Parathyroid adenoma (tissue), 2 donors: ENCODE measurements around the gene CBX1.
"Not testable (repeated sequence)": the region's sequence is repeated elsewhere in the genome, so short reads cannot be mapped to it uniquely, and the experiment has no call there.

Source experiments
- H2AFZ ChIP-seq: fragments of 300-600 bp; sonication (generic); one replicate; pipeline ENCODE4 v1.7.0; 2017; ENCODE audit warnings: antibody characterized with exemption, mild to moderate bottlenecking
- H3K27ac ChIP-seq: fragments of 300-600 bp; sonication (generic); one replicate; pipeline ENCODE4 v1.7.0; 2017
- H3K27me3 ChIP-seq: fragments of 300-600 bp; sonication (generic); one replicate; pipeline ENCODE4 v1.7.0; 2017; ENCODE audit warnings: low read length; ENCODE audit not compliant: control insufficient read depth, insufficient read depth
- H3K36me3 ChIP-seq: fragments of 300-600 bp; sonication (generic); one replicate; pipeline ENCODE4 v1.7.0; 2017; ENCODE audit warnings: low read length; ENCODE audit not compliant: control insufficient read depth, insufficient read depth
- H3K4me1 ChIP-seq: fragments of 300-600 bp; sonication (generic); one replicate; pipeline ENCODE4 v1.7.0; 2017; ENCODE audit warnings: control low read depth
- H3K4me2 ChIP-seq: fragments of 300-600 bp; sonication (generic); one replicate; pipeline ENCODE4 v1.7.0; 2017; ENCODE audit warnings: low read length
- H3K4me3 ChIP-seq: fragments of 300-600 bp; sonication (generic); one replicate; pipeline ENCODE4 v1.7.0; 2017; ENCODE audit warnings: low read depth, low read length
- H3K79me2 ChIP-seq: fragments of 300-600 bp; sonication (generic); one replicate; pipeline ENCODE4 v1.7.0; 2017; ENCODE audit warnings: control low read depth
- H3K9ac ChIP-seq: fragments of 300-600 bp; sonication (generic); one replicate; pipeline ENCODE4 v1.7.0; 2017; ENCODE audit warnings: mild to moderate bottlenecking
- H3K9me3 ChIP-seq: fragments of 300-600 bp; sonication (generic); one replicate; pipeline ENCODE4 v1.7.0; 2017; ENCODE audit warnings: low read length; ENCODE audit not compliant: control insufficient read depth
- TF ChIP-seq, protein P1 (sequence below): fragments of 300-600 bp; sonication (generic); IDR thresholded peaks from one replicate; pipeline ENCODE4 v1.7.0; 2017; ENCODE audit warnings: antibody characterized with exemption, mild to moderate bottlenecking
- donor health status: primary hyperparathyroidism.

CBX1 gene

DNA sequence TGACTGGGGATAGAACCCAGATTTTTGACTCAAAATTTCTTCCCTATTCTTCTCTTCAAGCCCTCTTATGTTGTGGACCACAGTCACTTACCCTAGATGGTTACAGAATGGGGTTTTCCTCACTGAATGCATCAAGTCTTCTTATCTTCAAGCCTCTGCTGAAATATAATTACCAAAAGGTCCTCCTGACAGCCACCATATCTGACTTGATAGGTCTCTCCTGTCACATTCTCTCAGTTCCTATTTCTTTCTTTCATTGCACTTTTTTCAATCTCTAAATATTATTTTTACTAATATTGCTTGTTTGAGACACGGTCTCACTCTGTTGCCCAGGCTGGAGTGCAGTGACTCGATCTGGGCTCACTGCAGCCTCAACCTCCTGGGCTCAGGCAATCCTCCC is 62.6 kb downstream of the CBX1 start:
- Histone ChIP-seq H3K79me2 (no peaks in the 10 kb centered on the region), H3K27me3 (no peaks in the 10 kb centered on the region), H3K27ac (no peak overlapping the region), H3K4me1 (peaks cover 4% of the 10 kb centered on the region), H2AFZ (no peak overlapping the region), H3K9ac (no peak overlapping the region), H3K9me3 (no peaks in the 10 kb centered on the region), H3K4me2 (no peak overlapping the region), H3K4me3 (no peak overlapping the region), H3K36me3 (no peaks in the 10 kb centered on the region)
- TF ChIP-seq, protein P1, sequence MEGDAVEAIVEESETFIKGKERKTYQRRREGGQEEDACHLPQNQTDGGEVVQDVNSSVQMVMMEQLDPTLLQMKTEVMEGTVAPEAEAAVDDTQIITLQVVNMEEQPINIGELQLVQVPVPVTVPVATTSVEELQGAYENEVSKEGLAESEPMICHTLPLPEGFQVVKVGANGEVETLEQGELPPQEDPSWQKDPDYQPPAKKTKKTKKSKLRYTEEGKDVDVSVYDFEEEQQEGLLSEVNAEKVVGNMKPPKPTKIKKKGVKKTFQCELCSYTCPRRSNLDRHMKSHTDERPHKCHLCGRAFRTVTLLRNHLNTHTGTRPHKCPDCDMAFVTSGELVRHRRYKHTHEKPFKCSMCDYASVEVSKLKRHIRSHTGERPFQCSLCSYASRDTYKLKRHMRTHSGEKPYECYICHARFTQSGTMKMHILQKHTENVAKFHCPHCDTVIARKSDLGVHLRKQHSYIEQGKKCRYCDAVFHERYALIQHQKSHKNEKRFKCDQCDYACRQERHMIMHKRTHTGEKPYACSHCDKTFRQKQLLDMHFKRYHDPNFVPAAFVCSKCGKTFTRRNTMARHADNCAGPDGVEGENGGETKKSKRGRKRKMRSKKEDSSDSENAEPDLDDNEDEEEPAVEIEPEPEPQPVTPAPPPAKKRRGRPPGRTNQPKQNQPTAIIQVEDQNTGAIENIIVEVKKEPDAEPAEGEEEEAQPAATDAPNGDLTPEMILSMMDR: no peak

DNA sequence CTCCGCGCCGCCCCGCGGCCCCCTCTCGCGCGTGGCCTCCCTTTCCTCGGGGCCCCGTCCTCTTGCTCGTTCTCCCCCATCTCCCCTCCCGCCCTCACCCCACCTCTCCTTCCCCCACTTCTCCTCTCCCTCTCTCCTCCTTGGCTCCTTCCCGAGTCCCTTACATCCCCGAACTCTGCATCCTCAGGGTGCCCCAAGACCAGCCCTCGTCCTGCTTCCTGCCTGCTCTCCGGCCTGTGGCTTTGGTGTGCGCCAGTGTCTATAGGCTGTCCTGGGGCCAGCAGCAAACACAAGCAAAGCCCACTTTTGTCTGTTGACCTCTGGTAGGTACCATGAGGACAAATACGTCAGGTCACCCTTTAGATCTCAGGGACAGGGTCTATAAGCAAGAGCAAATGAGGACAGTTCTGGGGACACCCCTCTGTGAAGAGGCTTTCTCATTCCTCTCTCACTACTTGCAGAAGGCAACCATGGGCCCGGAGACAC is 63.4 kb downstream of the CBX1 start:
- Histone ChIP-seq H3K9ac (no peak overlapping the region), H3K27ac (peak overlapping the region; percentile 20), H3K36me3 (no peaks in the 10 kb centered on the region), H3K4me1 (peaks cover 4% of the 10 kb centered on the region), H3K4me2 (peak overlapping the region; percentile 45), H3K27me3 (no peaks in the 10 kb centered on the region), H3K79me2 (no peaks in the 10 kb centered on the region), H3K9me3 (no peaks in the 10 kb centered on the region), H2AFZ (peak overlapping the region; percentile 99), H3K4me3 (no peak overlapping the region)
- TF ChIP-seq, protein P1: no peak

DNA sequence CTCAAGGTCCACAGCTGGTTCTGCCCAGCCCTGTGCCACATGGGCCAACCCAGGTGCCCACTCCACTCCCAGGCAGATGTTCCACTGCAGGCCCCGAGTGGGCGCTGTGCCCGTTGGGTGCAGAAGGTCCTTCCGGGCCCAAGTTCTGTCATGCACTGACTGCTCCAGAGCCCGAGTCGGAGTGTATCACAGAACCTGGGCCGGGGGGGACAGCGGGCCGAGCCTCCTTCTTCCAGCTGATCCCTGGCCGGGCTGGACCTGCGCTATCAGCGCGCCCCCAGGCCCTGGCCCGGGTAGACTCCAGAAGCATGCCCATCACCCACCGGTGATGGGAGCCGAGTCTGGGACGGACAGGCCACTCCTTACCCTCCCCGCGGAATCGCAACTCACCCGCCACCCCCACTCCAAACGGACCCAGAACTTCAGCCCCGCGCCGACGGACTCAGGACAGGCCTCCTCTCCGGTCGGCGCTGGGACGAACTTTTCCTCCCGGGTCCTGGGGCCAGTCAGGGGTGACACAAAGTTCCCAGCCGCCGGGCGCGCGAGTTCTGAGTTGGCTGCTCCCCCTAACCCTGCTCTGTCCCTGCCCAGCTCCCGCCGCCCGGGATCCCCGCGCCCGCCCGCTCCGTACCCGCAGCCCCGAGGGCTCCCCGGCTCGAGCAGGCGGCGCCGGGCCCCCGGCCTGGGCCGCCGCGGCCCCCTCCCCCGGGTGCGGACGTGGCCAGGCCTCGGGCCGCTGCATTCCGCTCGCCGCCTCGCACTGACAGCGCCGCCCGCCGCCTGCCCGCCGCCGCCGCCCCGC is 64.0 kb downstream of the CBX1 start, which contains the start of gene COPZ2:
COPZ2 (minus strand) TSS at position 762 of the 802 bp plus-strand sequence; CDS start at position 742, 20 bp downstream.
- Histone ChIP-seq H3K9me3 (no peaks in the 10 kb centered on the region), H3K4me2 (peak within 1 kb of the TSS; percentile 98), H3K36me3 (no peaks in the 10 kb centered on the region), H3K4me3 (peak within 1 kb of the TSS; percentile 67), H3K79me2 (no peaks in the 10 kb centered on the region), H3K27me3 (no peaks in the 10 kb centered on the region), H3K9ac (peak within 1 kb of the TSS; percentile 63), H3K4me1 (peaks cover 4% of the 10 kb centered on the region), H2AFZ (peak within 1 kb of the TSS; percentile 99), H3K27ac (peak within 1 kb of the TSS; percentile 76)
- TF ChIP-seq, protein P1: peak; percentile 83

DNA sequence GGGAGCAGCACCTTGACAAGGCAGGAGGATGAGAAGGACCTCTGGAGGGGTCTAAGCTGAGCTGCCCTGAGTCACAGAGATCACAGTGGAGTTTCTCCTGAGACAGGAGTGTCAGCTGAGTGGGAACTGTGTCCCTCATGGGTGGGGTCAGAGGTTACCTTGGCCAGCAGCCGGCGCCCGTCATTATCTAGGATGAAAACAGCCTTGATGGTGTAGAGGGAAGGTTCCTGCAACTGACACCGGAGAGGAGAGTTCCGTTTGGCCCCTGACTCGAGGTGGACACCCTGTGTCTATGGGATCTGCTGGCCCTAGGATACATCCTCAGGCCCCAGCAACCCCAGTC is 64.6 kb downstream of the CBX1 start:
- peak overlapping the region; percentile 94 for H2AFZ ChIP-seq
- H3K9ac ChIP-seq: no peak overlapping the region
- H3K4me2 ChIP-seq: peak overlapping the region; percentile 98
- no peaks in the 10 kb centered on the region for H3K36me3 ChIP-seq
- no peaks in the 10 kb centered on the region for H3K79me2 ChIP-seq
- H3K4me3 ChIP-seq: peak overlapping the region; percentile 67
- no peaks in the 10 kb centered on the region for H3K27me3 ChIP-seq
- H3K4me1 ChIP-seq: peaks cover 4% of the 10 kb centered on the region
- H3K9me3 ChIP-seq: no peaks in the 10 kb centered on the region
- TF ChIP-seq, protein P1: no peak
- peak overlapping the region; percentile 76 for H3K27ac ChIP-seq

DNA sequence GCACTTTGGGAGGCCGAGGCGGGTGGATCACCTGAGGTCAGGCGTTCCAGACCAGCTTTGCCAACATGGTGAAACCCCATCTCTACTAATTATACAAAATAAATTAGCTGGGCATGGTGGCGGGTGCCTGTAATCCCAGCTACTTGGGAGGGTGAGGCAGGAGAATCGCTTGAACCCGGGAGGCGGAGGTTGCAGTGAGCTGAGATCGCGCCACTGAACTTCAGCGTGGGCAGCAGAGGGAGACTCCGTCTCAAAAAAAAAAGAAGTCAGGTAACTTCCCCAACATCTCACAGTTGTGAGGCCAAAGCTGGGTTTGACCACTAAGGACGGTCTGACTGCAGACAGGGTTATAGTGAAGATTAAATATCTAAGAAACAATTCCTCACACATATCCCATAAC is 66.5 kb downstream of the CBX1 start:
- not testable (repeated sequence) for H3K27ac ChIP-seq, H3K9me3 ChIP-seq, H3K36me3 ChIP-seq, H3K27me3 ChIP-seq, H3K4me3 ChIP-seq, H2AFZ ChIP-seq, H3K4me1 ChIP-seq, H3K79me2 ChIP-seq, H3K9ac ChIP-seq, H3K4me2 ChIP-seq
